ENCODE data around the gene C9orf40. TPM values are rescaled to one million over a fixed set of nuclear protein-coding genes. Genes with fewer than 3 reads are reported as not detected.

Gene C9orf40
- total RNA-seq, 1 donor from 2014 or later: 15.2 TPM

GRCh38 chr9:74940600-74940999 is 12.1 kb downstream of the C9orf40 start:
- no peak for DNase-seq (ENCODE audit: low spot score in 2 of 2)
- Histone ChIP-seq H3K27me3 (no peaks in the 10 kb centered on the region), H3K36me3 (no peaks in the 10 kb centered on the region), H3K9me3 (no peaks in the 10 kb centered on the region), H3K27ac (no peak overlapping the region), H3K4me1 (no peaks in the 10 kb centered on the region), H3K4me3 (no peak overlapping the region)
- TF ChIP-seq CTCF (IDR thresholded peaks at IDR 0.05): no peak
- intact Hi-C loops (cut with DNase I): no loop called here

- Histone ChIP-seq H3K9me3 (no peaks in the 10 kb centered on the region), H3K4me3 (no peak overlapping the region), H3K36me3 (no peaks in the 10 kb centered on the region), H3K4me1 (no peaks in the 10 kb centered on the region), H3K27me3 (no peaks in the 10 kb centered on the region), H3K27ac (no peak overlapping the region)
- no peak for DNase-seq (ENCODE audit: low spot score in 2 of 2)
- intact Hi-C loops (cut with DNase I): no loop called here
- no peak for TF ChIP-seq CTCF (IDR thresholded peaks at IDR 0.05)
Observed at GRCh38 chr9:74935008-74935407, 17.7 kb downstream of the C9orf40 start.

GRCh38 chr9:74921737-74922136 is 31.0 kb downstream of the C9orf40 start:
- H3K4me3 ChIP-seq: no peak overlapping the region
- no peaks in the 10 kb centered on the region for H3K9me3 ChIP-seq
- intact Hi-C loops (cut with DNase I): no loop called here
- no peak for TF ChIP-seq CTCF (IDR thresholded peaks at IDR 0.05)
- no peaks in the 10 kb centered on the region for H3K36me3 ChIP-seq
- no peak for DNase-seq (ENCODE audit: low spot score in 2 of 2)
- H3K4me1 ChIP-seq: no peaks in the 10 kb centered on the region
- H3K27me3 ChIP-seq: no peaks in the 10 kb centered on the region
- no peak overlapping the region for H3K27ac ChIP-seq

- no peaks in the 10 kb centered on the region for H3K4me1 ChIP-seq
- no peak overlapping the region for H3K27ac ChIP-seq
- H3K9me3 ChIP-seq: no peaks in the 10 kb centered on the region
- no peaks in the 10 kb centered on the region for H3K27me3 ChIP-seq
- no peaks in the 10 kb centered on the region for H3K36me3 ChIP-seq
- no peak for DNase-seq (ENCODE audit: low spot score in 2 of 2)
- TF ChIP-seq CTCF (IDR thresholded peaks at IDR 0.05): no peak
- intact Hi-C loops (cut with DNase I): no loop called here
- no peak overlapping the region for H3K4me3 ChIP-seq
Observed at GRCh38 chr9:74920944-74921626, 31.6 kb downstream of the C9orf40 start.

GRCh38 chr9:74910036-74910435 is 42.7 kb downstream of the C9orf40 start:
- intact Hi-C loops (cut with DNase I): no loop called here
- H3K9me3 ChIP-seq: peaks cover 0 to 6% of the 10 kb centered on the region in 2 donors

More at GRCh38 chr9:74910036-74910435, 42.7 kb downstream of the C9orf40 start:
- DNase-seq (ENCODE audit: low spot score in 2 of 2): no peak
- no peaks in the 10 kb centered on the region for H3K36me3 ChIP-seq
- H3K27me3 ChIP-seq: no peaks in the 10 kb centered on the region
- H3K27ac ChIP-seq: no peak overlapping the region
- no peak for TF ChIP-seq CTCF (IDR thresholded peaks at IDR 0.05)
- H3K4me1 ChIP-seq: no peaks in the 10 kb centered on the region
- H3K4me3 ChIP-seq: no peak overlapping the region

Data from ascending aorta (tissue), 2 donors.